CD4-positive, alpha-beta T cell treated with Interleukin-4 for 1 hour (primary cell): ENCODE results near the gene R3HDM4.

Experiments
- DNase-seq, 2 donors: peaks; one replicate each; pipeline ENCODE4 v3.0.0-alpha.2; 2020 to 2022

Gene R3HDM4

GRCh38 chr19:929203-929890 lies 16.3 kb upstream of the R3HDM4 start:
- DNase-seq: no peak

- DNase-seq: no peak
These were observed 15.6 kb upstream of the R3HDM4 start for GRCh38 chr19:928471-929202.

- DNase-seq: no peak
These were observed 14.9 kb upstream of the R3HDM4 start for GRCh38 chr19:927780-928401.

GRCh38 chr19:927351-927779 lies 14.3 kb upstream of the R3HDM4 start:
- DNase-seq: no peak

- peak in 1 of 2 donors; percentile 56 for DNase-seq
These were observed 13.8 kb upstream of the R3HDM4 start for GRCh38 chr19:926589-927350.

- DNase-seq: no peak
These were observed 13.2 kb upstream of the R3HDM4 start for GRCh38 chr19:926323-926588.

GRCh38 chr19:925526-926322 lies 12.7 kb upstream of the R3HDM4 start, which contains the start of gene ARID3A:
Gene ARID3A, plus strand, starts transcription at chr19:926035. Its CDS starts 3,494 bp downstream, at chr19:929529.
- DNase-seq: peak; percentile 68 to 83

GRCh38 chr19:925087-925525 lies 12.1 kb upstream of the R3HDM4 start:
- DNase-seq: no peak

GRCh38 chr19:924553-925086 lies 11.6 kb upstream of the R3HDM4 start:
- DNase-seq: no peak

GRCh38 chr19:920051-920864 lies 7.2 kb upstream of the R3HDM4 start:
- peak; percentile 79 for DNase-seq

- DNase-seq: no peak
These were observed 6.4 kb upstream of the R3HDM4 start for GRCh38 chr19:919199-920050.

- no peak for DNase-seq
These were observed 5.6 kb upstream of the R3HDM4 start for GRCh38 chr19:918481-919198.

- no peak for DNase-seq
These were observed 5.1 kb upstream of the R3HDM4 start for GRCh38 chr19:918152-918437.

GRCh38 chr19:917323-918151 lies 4.5 kb upstream of the R3HDM4 start, which contains the start of gene KISS1R:
Gene KISS1R, plus strand, starts transcription at chr19:917333. Its CDS starts 170 bp downstream, at chr19:917503.
- peak; percentile 57 to 81 for DNase-seq

- DNase-seq: no peak
These were observed 3.8 kb upstream of the R3HDM4 start for GRCh38 chr19:916645-917322.

GRCh38 chr19:912181-913079 lies 589 bp downstream of the R3HDM4 start:
- peak in 1 of 2 donors; percentile 44 for DNase-seq
